WTC11 (cell line): Measurements from ENCODE around the gene MTNR1B.

Experiments used
- CREB1 ChIP-seq: sonication (generic); formaldehyde crosslinking; IDR thresholded peaks from 2 replicates; pipeline ENCODE4 v1.8.0; 2023; ENCODE audit warnings: mild to moderate bottlenecking, missing genetic modification reagents
- ETV6 ChIP-seq: sonication (generic); formaldehyde crosslinking; IDR thresholded peaks from 2 replicates; pipeline ENCODE4 v1.8.1; 2022; ENCODE audit warnings: mild to moderate bottlenecking, missing genetic modification reagents
- FOXJ3 ChIP-seq: sonication (generic); formaldehyde crosslinking; IDR thresholded peaks from 2 replicates; pipeline ENCODE4 v1.9.0; 2021; ENCODE audit warnings: missing genetic modification reagents, mild to moderate bottlenecking, borderline replicate concordance
- JUN ChIP-seq: sonication (generic); formaldehyde crosslinking; IDR thresholded peaks from 2 replicates; pipeline ENCODE4 v1.8.0; 2023; ENCODE audit warnings: mild to moderate bottlenecking, missing genetic modification reagents
- NR2C2 ChIP-seq: sonication (generic); formaldehyde crosslinking; IDR thresholded peaks from 2 replicates; pipeline ENCODE4 v1.8.0; 2022; ENCODE audit warnings: mild to moderate bottlenecking, missing genetic modification reagents
- SMAD3 ChIP-seq: sonication (generic); formaldehyde crosslinking; IDR thresholded peaks from 2 replicates; pipeline ENCODE4 v1.8.0; 2022; ENCODE audit warnings: missing genetic modification reagents, mild to moderate bottlenecking, borderline replicate concordance
- SP1 ChIP-seq: sonication (generic); formaldehyde crosslinking; conservative IDR thresholded peaks from 2 replicates; pipeline ENCODE4 v1.8.1; 2022; ENCODE audit warnings: missing genetic modification reagents
- ZNF423 ChIP-seq: fragments of 250-450 bp; sonication (Bioruptor Pico); IDR thresholded peaks from 2 replicates; pipeline ENCODE4 v2.1.2; 2022; ENCODE audit warnings: mild to moderate bottlenecking, moderate library complexity
- TF ChIP-seq, protein P1 (sequence below): fragments of 200-600 bp; IDR thresholded peaks from 2 replicates; pipeline ENCODE4 v1.8.0; 2022; ENCODE audit warnings: antibody characterized with exemption
- TF ChIP-seq, protein P2 (sequence below): sonication (generic); formaldehyde crosslinking; IDR thresholded peaks from 2 replicates; pipeline ENCODE4 v1.8.0; 2022; ENCODE audit warnings: mild to moderate bottlenecking, missing genetic modification reagents
- TF ChIP-seq, protein P3 (sequence below): sonication (generic); formaldehyde crosslinking; IDR thresholded peaks from 2 replicates; pipeline ENCODE4 v1.8.1; 2023; ENCODE audit warnings: mild to moderate bottlenecking, missing genetic modification reagents, moderate library complexity
- TF ChIP-seq, protein P4 (sequence below): sonication (generic); formaldehyde crosslinking; IDR thresholded peaks from 2 replicates; pipeline ENCODE4 v1.8.1; 2022; ENCODE audit warnings: low read depth, mild to moderate bottlenecking, moderate library complexity, missing genetic modification reagents, borderline replicate concordance
- TF ChIP-seq, protein P5 (sequence below): sonication (generic); formaldehyde crosslinking; IDR thresholded peaks from 2 replicates; pipeline ENCODE4 v1.8.1; 2022; ENCODE audit warnings: mild to moderate bottlenecking, moderate library complexity, missing genetic modification reagents
- TF ChIP-seq, protein P6 (sequence below): fragments of 250-450 bp; sonication (Bioruptor Pico); IDR thresholded peaks from 2 replicates; pipeline ENCODE4 v1.9.0; 2021; ENCODE audit warnings: mild to moderate bottlenecking

DNA sequence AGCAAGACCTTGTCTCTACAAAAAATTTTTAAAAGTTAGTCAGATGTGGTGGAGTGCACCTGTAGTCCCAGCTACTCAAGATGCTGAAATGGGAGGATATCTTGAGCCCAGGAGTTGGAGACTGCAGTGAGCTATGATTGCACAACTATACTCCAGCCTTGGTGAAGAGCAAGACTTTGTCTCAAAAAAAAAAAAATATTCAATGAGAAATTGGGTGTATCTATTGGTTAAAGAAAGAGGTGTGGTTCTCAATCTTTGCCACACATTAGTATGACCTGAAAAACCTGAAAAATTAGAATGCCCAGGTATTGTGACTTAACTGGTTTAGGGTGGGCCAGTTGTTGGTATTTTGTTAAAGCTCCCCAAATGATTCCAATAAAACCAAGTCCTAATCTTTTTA lies 32.4 kb downstream of the MTNR1B start:
- TF ChIP-seq JUN (CRISPR knock-in tag) (no peak), NR2C2 (CRISPR knock-in tag) (no peak), ZNF423 (CRISPR knock-in tag) (no peak), ETV6 (CRISPR knock-in tag) (no peak), SMAD3 (no peak), FOXJ3 (CRISPR knock-in tag) (no peak), CREB1 (no peak), SP1 (CRISPR knock-in tag) (no peak)
- TF ChIP-seq, protein P1, sequence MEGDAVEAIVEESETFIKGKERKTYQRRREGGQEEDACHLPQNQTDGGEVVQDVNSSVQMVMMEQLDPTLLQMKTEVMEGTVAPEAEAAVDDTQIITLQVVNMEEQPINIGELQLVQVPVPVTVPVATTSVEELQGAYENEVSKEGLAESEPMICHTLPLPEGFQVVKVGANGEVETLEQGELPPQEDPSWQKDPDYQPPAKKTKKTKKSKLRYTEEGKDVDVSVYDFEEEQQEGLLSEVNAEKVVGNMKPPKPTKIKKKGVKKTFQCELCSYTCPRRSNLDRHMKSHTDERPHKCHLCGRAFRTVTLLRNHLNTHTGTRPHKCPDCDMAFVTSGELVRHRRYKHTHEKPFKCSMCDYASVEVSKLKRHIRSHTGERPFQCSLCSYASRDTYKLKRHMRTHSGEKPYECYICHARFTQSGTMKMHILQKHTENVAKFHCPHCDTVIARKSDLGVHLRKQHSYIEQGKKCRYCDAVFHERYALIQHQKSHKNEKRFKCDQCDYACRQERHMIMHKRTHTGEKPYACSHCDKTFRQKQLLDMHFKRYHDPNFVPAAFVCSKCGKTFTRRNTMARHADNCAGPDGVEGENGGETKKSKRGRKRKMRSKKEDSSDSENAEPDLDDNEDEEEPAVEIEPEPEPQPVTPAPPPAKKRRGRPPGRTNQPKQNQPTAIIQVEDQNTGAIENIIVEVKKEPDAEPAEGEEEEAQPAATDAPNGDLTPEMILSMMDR = no peak
- TF ChIP-seq, protein P2, sequence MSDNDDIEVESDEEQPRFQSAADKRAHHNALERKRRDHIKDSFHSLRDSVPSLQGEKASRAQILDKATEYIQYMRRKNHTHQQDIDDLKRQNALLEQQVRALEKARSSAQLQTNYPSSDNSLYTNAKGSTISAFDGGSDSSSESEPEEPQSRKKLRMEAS (CRISPR knock-in tag) = no peak
- TF ChIP-seq, protein P3, sequence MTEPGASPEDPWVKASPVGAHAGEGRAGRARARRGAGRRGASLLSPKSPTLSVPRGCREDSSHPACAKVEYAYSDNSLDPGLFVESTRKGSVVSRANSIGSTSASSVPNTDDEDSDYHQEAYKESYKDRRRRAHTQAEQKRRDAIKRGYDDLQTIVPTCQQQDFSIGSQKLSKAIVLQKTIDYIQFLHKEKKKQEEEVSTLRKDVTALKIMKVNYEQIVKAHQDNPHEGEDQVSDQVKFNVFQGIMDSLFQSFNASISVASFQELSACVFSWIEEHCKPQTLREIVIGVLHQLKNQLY = no peak
- TF ChIP-seq, protein P4, sequence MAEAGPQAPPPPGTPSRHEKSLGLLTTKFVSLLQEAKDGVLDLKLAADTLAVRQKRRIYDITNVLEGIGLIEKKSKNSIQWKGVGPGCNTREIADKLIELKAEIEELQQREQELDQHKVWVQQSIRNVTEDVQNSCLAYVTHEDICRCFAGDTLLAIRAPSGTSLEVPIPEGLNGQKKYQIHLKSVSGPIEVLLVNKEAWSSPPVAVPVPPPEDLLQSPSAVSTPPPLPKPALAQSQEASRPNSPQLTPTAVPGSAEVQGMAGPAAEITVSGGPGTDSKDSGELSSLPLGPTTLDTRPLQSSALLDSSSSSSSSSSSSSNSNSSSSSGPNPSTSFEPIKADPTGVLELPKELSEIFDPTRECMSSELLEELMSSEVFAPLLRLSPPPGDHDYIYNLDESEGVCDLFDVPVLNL (CRISPR knock-in tag) = no peak
- TF ChIP-seq, protein P5, sequence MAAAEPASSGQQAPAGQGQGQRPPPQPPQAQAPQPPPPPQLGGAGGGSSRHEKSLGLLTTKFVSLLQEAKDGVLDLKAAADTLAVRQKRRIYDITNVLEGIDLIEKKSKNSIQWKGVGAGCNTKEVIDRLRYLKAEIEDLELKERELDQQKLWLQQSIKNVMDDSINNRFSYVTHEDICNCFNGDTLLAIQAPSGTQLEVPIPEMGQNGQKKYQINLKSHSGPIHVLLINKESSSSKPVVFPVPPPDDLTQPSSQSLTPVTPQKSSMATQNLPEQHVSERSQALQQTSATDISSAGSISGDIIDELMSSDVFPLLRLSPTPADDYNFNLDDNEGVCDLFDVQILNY (CRISPR knock-in tag) = no peak
- TF ChIP-seq, protein P6, sequence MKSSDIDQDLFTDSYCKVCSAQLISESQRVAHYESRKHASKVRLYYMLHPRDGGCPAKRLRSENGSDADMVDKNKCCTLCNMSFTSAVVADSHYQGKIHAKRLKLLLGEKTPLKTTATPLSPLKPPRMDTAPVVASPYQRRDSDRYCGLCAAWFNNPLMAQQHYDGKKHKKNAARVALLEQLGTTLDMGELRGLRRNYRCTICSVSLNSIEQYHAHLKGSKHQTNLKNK = no peak
